ENCODE data around the gene PPP2R5C. TPM values are rescaled to one million over a fixed set of nuclear protein-coding genes. Genes with fewer than 3 reads are reported as not detected.

Gene PPP2R5C
- total and polyA plus RNA-seq, 2 of the 4 experiments (the other 2 are of a cell fraction), result 65.9 to 78.7 TPM

- ATAC-seq (ENCODE audit: low read depth) (no peak), DNase-seq (no peak)
- Histone ChIP-seq H3K9me1 (ENCODE audit: insufficient read depth, low read length) (no peaks in the 10 kb centered on the region), H3K23ac (ENCODE audit: low read depth, low read length) (no peak overlapping the region), H3K56ac (ENCODE audit: extremely low read depth, insufficient read depth, low read length) (no peak overlapping the region), H3K36me3 (ENCODE audit: control insufficient read depth, insufficient read depth, low read length) (no peaks in the 10 kb centered on the region), H4K20me1 (ENCODE audit: insufficient read depth, low read length) (no peaks in the 10 kb centered on the region), H3K4me1 (ENCODE audit: control insufficient read depth, insufficient read depth, low read length) (peaks cover 5% of the 10 kb centered on the region; the same call in 1 of the 2 replicates), H3K9me3 (ENCODE audit: control insufficient read depth, insufficient read depth, low read length) (no peaks in the 10 kb centered on the region), H2BK5ac (ENCODE audit: low read depth, low read length, poor library complexity, severe bottlenecking) (no peak overlapping the region), H3K27me3 (ENCODE audit: control insufficient read depth, insufficient read depth, low read length) (peaks cover 4% of the 10 kb centered on the region; the same call in 1 of the 2 replicates), H3K18ac (ENCODE audit: low read depth, low read length) (no peak overlapping the region), H2BK120ac (ENCODE audit: low read depth, low read length) (no peak overlapping the region), H4K91ac (ENCODE audit: insufficient read depth, low read depth, low read length) (no peak overlapping the region), H3K4me3 (ENCODE audit: insufficient read depth, low read depth, low read length) (no peak overlapping the region), H3K9ac (ENCODE audit: low read depth, low read length) (no peak overlapping the region), H2BK15ac (ENCODE audit: low read depth, low read length) (no peak overlapping the region), H3K79me1 (ENCODE audit: low read depth in 1 of 2, low read length in 2 of 2) (no peaks in the 10 kb centered on the region), H2AK5ac (ENCODE audit: low read depth, low read length) (no peak overlapping the region), H4K5ac (ENCODE audit: low read depth, low read length) (no peak overlapping the region), H2AK9ac (replicated peaks; ENCODE audit: low read depth, low read length, poor library complexity) (no peak overlapping the region), H3K4ac (ENCODE audit: low read depth, low read length) (no peak overlapping the region), H3K14ac (replicated peaks; ENCODE audit: low read depth, low read length) (no peak overlapping the region), H4K8ac (ENCODE audit: low read depth in 2 of 2, low read length in 2 of 2) (no peak overlapping the region), H3K4me2 (ENCODE audit: low read depth, low read length) (no peak overlapping the region), H3K27ac (ENCODE audit: insufficient read depth, low read length) (no peak overlapping the region), H2BK20ac (ENCODE audit: low read depth, low read length) (no peak overlapping the region), H2AFZ (replicated peaks; ENCODE audit: low read length, poor library complexity) (no peak overlapping the region)
- intact Hi-C loops (cut with micrococcal nuclease) (no loop called here), dilution Hi-C loops (cut with HindIII; ENCODE audit: low sequenced_read_pairs, unreplicated experiment) (no loop called here), in situ Hi-C loops (cut with MboI; ENCODE audit: low sequenced_read_pairs) (no loop called here)
- BruUV-seq (replicated peaks), result no TSS peak
- TF ChIP-seq CTCF (conservative IDR thresholded peaks at IDR 0.05; ENCODE audit: low read depth, low read length) (no peak), BHLHE40 (IDR thresholded peaks at IDR 0.05; ENCODE audit: low read depth, low read length) (no peak)
- ChIA-PET CTCF (no interaction called here), POLR2A (ENCODE audit: unreplicated experiment) (no interaction called here)
- WGBS, 2 experiments (ENCODE audit: extremely low coverage in 2 of 2, insufficient read length in 1 of 2), result 100% methylated on average over 1 of the region's 14 CpGs; no CpG with 5 or more reads in 1 of the 2 experiments
Observed at GRCh38 chr14:101726295-101726953, 35.1 kb upstream of the PPP2R5C start.
